Stimulated activated CD4-positive, alpha-beta T cell treated with anti-CD3 and anti-CD28 coated beads, Interleukin-2, amount 100 ng/mL, for 4 hours (primary cell): ENCODE results near the gene KCNQ4.

ENCODE experiments used
- DNase-seq: peaks from one replicate; pipeline ENCODE4 v3.0.0-alpha.2; 2020; ENCODE audit warnings: low read depth

Gene KCNQ4

DNA sequence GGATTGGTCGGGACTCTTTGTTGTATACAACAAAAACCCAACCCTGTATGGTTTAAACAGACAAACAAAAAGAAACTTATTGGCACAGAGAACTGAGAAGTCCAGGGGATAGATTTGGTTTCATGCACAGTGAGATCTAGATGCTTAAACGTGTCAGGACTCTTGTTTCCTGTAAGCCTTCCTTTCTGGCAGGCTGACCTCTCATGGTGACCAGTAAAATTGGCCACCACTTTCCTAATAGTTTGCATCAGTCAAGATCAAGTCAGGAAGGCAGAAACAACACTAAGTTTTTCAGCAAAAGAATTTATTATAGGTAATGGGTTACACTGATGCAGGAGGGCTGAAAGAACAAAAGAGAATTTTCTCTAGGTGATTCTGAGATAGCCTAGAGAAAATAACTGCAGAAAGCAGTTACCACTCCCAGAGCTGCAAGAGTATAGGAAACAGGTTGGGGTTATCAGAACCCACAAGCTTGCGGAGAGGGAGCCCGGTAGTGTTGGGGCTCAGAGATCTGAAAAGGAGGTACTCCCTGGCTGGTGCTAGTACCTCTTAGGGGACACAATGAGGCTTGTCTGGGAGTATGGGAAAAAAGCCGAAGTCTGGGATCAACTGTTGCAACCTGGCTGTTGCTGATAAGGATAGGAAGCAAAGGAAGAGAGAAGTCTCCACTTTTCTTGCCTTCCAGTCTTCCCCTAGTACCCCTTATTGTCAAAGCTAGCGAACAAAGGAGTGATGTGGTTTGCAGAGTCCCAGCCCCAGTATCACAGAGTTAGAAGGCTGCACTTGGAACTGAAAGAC is 57.1 kb downstream of the KCNQ4 start:
- DNase-seq = no peak

DNA sequence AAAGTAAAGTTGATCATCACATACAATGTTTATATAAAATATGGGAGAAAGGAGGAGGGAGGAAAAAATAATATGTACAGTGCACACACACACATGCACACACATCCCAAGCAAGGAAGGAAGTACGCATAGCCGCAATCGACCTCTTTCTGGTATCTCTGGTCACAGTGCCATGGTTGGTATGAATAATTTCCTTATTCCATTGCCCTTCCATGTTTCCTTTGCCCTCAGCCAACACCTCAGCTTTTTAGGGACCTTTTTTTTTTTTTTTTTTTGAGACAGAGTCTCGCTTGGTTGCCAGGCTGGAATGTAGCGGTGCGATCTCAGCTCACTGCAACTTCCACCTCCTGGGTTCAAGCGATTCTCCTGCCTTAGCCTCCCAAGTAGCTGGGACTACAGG is 58.0 kb downstream of the KCNQ4 start:
- DNase-seq = no peak

DNA sequence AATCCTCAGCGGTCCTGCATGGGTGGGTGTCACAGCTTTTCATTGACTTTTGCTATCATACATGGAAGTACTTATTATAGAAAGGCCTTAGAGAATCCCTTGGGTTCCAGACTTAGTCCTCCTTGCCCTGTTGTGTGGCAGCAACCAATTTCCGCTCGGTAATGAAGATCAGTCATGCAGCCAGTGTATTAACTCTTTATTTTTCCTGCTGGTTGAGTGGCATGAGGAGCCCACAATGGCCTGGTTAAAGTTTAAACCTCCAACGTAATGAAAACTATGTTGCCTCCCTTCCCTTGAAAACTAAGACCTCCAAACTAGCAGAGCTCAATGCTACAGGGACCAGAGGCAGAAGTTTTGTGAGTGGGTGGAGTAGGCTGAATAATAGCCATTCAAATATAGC is 58.6 kb downstream of the KCNQ4 start:
- no peak for DNase-seq

DNA sequence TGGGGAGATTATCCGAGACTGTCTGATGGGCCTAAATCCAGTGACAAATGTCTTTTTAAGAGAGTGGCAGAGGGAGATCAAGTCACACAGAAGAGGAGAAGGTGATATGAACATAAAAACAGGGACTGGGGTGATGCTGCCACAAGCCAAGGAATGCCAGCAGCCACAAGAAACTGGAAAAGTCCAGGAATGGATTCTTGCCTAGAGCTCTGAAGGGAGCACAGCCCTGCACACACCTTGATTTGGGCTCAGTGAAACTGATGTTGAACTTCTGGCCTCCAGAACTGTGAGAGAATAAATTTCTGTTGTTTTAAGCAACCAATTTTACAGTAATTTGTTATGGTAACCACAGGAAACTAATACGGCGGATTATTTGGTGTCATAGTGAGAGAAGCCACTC is 59.1 kb downstream of the KCNQ4 start:
- no peak for DNase-seq

DNA sequence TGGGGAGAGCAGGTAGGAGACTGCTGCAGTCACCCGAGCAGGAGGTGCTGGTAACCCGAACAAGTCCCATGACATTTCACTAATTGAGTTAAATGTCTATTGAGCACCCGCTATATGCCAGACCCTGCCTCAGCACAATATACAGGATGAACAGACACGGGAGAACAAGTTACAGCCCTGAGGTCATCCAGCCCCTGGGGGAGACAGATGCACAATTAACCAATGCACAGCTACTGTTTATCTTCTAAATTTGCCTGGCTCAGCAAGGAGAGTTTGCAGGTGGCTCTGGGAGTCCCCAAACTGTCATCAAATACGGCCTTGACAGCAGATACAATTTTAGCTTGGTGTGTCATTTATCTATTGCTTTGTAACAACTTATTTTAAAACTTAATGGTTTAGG is 60.5 kb downstream of the KCNQ4 start:
- DNase-seq = no peak

DNA sequence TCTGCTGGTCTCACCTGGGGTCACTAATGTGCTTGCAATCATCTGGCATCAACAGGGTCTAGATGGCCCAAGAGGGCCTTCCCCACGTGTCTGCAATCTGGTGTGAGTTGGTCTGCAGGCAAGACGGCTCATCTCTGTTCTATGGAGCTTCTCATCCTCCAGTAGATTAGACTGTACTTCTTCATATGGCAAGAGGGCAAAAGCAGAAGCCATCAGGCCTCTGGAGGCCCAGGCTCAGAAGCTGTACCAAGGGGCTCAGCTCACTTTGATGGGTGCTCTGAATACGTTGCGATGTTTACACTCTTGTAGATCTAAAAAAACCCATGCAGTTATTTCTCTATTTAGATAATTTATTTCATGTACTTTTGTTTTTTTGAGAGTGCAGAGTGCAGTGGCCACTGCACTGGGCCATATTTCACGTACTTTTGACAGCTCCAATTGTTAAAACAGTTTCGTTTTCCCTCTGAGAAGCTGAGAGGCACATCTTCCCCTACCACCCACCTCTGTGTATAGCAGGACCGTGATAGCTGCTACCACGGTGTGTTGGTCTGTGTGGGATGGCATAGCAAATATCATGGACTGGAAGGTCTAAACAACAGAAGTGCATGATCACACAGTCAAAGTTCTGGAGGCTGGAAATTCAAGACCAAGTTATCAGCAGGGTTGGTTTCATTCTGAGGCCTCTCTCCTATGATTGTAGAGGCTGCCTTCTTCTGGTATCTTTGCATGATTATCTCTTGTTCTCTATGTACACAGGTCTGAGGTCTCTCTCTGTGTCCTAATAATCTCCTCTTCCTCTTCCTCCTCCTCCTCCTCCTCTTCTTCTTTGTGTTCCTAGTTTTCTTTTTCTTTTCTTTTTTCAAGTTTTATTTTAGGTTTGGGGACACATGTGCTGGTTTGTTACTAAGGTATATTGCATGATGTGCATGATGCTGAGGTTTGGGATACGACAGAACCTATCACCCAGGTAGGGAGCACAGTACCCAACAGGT is 61.6 kb downstream of the KCNQ4 start:
- no peak for DNase-seq

DNA sequence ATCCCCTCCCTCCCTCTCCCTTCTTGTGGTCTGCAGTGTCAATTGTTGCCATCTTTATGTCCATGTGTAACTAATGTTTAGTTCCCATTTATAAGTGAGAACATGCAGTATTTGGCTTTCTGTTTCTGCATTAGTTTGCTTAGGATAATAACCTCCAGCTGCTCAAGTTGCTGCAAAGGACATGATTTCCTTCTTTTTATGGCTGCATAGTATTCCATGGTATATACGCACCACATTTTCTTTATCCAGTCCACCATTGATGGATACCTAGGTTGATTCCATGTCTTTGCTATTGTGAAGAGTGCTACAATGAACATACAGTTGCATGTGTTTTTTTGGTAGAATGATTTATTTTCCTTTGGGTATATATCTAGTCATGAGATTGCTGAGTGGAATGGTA is 62.3 kb downstream of the KCNQ4 start:
- DNase-seq = no peak

DNA sequence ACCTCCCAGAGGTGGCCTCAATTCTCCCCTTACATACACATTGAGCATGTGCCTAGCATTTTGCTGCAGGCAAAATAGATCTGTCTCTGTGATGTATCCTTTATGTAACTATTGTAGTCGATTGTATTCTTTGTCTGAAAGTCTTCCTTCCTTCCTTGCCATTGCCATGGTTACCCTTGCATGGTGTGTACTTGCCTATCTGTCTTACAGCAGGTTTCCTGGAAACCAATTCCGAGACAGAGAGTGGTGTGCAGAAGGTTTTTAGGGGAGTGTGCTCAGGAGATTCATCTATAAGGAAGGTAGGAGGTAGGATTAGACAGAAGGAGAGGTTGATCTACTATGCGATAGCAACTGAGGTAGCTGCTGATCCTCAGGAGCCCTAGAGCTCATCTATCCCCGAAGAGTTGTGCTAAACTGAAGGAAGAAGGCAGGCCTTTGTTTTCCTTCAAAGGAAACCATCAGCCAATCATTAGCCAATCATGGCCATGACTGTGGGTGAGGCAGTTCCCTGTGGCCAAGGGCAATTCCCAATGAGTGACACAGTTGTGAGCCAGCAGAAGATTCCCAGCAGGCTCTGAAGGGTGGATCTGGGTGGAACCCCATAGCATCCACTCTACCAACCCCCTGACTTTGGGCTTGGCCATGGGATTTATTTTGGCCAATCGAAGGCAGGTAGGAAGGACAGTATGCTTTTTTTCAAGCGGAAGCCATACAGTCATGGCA is 63.6 kb downstream of the KCNQ4 start:
- no peak for DNase-seq

DNA sequence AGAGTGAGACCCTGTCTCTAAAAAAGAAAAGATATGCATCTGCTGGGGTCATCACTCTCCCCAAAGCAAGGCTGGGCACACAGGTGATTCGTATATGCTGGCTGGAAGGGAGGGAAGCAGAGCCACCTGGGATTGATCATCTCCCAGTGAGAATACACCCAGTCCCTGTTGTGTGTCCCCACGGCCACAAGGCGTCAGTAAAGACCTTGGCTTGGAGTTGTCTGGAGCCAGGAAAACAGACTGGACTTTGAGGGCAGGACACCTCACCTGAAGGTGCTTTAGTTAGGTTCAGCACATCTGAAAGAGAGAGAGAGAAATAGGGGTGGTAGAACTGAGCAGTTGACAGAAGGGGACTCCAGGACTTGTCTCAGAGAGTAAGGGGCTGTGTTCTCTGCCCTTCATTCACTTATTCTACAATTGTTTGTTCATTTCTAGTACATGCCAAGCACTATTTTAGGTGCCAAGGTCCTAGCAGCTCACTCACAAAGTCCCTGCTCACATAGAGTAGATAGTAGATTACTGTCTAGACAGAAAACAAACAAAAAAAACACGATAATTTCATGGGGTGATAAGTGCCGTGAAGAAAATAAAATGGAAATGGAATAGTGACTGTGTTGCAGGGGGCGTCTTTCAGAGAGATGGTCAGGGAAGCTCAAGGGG is 65.1 kb downstream of the KCNQ4 start:
- no peak for DNase-seq

DNA sequence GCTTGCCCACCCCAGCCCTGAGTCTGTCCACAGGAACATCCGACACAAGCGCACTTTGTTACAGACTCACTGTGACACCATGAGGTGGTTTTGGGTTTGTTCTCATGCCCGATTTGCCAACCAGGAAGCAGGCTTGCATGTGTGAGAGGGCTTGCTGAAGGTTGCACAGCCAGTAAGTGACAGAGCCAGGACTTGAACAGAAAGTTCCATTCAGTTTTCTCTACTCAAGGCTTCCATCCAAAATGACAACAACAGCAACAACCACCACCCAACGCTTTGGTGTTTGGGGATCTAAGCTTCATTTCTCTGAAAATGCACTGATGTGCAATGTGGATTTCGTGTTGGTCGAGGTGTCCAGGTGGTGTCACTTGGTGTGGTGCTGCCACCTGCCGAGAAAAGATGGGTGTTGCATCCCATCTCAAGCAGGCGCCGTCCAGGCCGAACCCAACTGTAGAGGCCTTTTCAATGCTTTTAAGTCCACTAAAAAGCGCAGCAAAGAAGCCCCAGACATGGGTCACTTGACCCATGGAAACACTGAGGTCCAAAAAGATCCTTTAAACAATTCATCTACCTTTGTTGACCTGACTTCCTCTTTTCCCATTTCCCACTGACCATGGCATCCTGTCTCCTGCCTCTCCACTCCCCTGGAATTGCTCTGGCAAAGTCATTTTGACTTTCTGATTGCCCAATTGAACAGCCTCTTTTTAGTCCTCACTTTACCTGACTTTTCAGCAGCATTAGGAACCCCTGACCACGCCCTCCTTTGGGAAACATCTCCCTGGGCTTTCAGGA is 66.4 kb downstream of the KCNQ4 start:
- DNase-seq = peak; percentile 61

DNA sequence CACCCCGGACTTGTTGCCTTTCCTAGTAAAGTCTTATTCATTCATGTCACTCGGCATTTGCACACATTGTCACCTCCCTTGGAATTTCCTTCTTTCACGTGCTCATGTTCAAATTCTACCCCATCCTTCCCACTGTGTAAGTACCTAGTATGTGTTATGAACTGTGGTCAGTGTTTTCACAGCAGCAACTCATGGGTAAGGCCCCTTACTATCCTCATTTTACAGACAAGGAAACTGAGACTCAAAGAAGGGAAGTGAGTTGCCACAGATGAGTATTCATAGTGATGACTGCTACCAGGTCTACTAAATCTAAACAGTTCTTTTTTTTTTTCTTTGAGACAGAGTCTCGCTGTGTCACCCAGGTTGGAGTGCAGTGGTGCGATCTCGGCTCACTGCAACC is 68.1 kb downstream of the KCNQ4 start:
- DNase-seq = no peak

DNA sequence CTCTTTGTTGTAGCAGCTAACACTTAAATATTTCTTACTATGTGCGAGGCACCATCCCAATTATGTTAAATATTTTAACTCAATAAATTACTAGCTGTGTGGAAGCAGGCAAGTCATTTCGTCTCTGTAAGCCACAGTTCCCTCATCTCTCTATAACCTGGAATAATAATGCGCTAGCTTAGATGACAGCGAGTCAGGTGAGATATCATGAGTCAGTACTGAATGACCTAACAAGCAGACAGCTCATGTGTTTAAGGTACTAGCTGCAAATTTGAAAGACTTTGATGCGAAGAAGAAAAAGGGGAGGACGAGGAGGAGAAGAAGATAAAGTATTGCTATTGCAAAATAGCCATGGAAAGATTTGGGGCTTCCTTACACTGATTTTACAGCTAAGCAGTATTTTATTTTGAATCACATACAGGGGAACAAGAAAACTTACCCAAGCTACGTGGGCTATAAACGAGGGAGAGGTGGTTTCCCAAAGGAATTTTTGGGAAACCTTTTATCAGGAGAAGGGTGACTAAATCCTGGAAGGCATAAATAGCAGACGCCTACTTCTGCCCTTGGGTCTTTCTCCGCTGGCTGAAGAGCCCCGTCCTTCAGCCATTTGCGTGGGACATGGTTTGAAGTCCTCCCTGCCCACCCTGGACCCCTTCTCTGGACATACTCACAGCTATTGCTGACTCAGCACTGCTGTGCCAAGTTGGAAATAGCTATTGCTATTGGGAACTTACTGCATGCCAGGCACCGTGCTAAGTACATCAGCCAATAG is 69.7 kb downstream of the KCNQ4 start:
- no peak for DNase-seq

DNA sequence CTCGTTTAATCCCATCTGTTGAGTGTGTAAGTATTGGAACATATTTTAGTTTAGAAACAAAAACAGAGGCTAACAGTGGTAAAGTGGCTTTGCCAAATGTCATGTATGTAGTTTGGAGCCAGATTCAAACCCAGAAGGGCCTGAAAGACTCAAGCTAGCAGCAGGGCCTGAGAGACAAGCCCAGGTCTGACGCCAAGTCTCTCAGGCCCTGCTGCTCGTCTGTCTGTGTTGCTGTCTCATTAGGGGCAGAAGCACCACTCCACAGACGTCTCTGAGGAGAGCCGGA is 70.2 kb downstream of the KCNQ4 start:
- no peak for DNase-seq

DNA sequence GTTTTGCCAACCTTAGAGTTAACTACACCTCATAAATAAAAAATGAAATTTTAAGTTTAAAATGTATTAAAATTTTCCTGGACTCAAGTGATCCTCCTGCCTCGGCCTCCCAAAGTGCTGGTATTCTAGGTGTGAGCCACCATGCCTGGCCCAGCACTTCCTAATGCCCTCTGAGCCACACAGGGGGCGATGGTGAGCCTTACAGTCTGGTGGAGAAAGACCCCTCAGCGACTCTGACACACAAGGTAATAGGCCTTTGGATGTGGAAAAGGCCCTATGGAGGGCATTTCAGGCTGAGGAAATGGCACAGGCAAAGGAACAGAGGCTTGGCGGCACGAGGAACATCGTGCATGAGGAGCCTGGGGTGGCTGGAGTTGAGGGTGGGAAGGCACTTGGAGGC is 71.9 kb downstream of the KCNQ4 start:
- no peak for DNase-seq

DNA sequence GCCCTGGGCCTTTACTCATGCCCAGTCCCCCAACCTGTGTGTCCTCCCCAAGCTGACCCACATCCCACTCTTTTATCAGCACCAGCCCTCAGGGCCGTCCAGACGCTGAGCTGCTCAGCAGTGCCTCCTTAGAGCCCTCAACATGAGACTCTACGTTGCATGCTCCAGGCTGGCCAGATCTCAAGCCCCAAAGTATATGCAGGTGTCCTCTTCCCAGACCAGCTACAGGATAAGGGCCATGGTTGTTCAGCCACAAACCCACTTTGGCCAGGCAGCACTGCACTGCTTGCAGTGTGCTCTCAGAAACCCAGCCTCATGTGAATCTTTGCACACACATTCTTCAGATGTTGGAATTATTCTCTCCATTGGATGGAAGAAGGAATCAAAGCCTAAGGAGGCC is 72.5 kb downstream of the KCNQ4 start:
- DNase-seq = no peak

DNA sequence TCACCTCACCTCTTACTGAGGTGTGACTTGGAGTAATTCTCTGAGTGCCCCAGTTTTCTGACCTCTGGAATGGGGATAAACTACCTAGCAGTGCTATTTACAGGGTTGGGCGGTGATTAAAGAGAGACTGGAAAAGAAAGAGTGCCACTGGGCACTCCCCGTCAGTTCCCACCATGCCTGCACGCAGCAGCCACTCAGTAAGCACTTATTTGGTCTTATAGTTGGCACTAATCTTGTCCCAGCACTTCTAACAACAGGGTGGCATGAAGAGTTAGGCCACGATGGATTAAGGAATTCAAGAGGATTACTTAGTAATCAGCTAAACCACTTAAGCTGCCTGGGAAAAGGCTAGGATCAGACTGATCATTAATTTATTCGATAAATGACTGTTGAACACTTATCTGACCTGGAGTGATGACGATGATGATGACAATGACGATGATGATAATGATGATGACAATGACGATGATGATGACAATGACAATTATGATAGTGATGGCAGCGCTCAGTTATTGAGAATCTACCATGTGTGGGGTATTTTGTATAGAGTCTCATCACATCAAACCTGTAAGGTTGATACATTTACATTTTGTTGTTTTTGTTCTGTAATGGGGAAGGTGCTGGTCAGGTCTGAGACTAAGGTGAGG is 73.2 kb downstream of the KCNQ4 start:
- DNase-seq = no peak

DNA sequence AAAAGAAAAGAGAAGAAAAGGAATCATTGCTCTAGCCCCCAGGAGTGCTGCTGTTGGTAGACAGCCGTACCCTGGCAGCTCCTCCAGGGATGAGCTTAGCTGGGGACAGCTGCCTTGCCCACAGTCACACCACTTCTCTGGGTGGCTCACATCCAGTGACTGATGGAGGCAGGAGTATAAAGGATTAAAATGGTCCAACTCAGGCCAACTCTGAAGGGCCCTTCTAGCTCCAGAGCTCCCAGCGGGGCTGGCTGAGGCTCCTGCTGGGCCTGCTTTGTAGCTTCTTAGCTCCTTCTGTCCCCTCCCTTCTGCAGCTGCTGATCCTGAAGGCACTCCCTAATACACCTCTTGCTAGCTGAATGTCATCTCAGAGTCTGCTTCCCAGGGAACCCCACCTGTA is 74.2 kb downstream of the KCNQ4 start:
- no peak for DNase-seq

DNA sequence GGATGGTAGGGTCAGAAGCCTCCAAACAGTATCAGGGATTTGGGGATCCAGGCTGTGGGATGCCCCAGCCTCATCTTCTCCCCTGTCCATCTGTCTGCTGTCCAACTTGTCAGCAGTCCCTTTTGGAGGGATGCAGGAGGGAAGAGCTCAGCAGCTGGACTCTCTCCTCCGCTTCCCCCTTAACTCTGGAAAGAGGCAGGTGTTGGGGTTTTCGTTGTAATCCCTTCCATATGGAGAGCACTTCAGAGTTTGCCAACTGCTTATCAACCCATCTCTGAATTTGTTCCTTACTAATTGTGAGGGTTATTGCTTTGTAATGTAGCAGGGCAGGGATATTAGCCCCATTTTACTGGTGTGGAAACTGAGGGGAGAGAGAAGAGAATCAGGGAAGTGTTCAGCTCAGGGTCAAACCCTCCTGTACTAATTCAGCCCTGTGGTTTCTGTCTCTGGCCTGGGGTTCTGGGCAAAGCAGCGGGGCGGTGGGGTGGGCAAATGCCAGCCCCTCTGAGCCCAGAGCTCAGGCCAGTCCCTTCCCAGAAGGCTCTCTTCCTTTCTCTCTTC is 75.3 kb downstream of the KCNQ4 start:
- DNase-seq = no peak

DNA sequence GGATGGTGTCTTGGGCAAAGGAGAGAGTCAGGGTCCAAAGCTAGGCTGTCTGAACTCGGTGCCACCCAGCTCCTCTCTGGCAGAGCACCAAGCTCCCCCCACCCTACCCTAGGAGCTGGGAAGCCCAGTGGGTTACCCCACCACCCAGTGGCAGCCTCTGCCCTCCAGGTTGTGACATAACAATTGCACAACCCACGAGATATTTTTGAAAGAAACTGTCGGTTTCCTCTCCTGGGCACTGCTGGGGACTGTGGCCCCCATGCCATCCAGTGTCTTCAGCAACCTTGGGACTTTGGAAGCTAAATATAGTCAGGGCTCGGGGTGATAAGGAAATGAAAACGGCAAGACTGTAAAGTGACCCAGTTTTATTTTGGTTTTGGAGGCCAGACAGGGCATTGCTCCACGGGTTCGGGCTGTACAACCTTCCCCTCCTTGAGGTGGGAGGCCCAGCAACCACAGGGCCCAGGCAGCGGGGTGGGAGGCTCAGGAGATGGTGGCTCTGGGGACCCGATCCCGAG is 77.2 kb downstream of the KCNQ4 start:
- no peak for DNase-seq
